Activated naive CD8-positive, alpha-beta T cell treated with anti-CD3 and anti-CD28 coated beads, Interleukin-2, amount 10 ng/mL, durations not matched to agents 7 days and 5 days (primary cell): ENCODE data around the gene UBE2M. TPM values are rescaled to one million over a fixed set of nuclear protein-coding genes. Genes with fewer than 3 reads are reported as not detected.

Source experiments
- ATAC-seq: fragments of 150-1000 bp; cut with Tn5 transposase; one replicate; pipeline ENCODE4 v1.10.0; 2021; ENCODE audit warnings: low read depth, moderate library complexity
- POLR2A ChIA-PET: fragments of 350-600 bp; sonication (Branson Sonifier 250); formaldehyde crosslinking; loops from one replicate; lab custom pipeline; 2021; ENCODE audit warnings: antibody characterized with exemption; lab: Charles Lee
- DNase-seq: peaks from one replicate; pipeline ENCODE4 v3.0.0; 2021
- H3K27ac Mint-ChIP-seq: one replicate; pipeline ENCODE4 v1.8.0; 2022; ENCODE audit warnings: mild to moderate bottlenecking, mixed read lengths
- H3K27me3 Mint-ChIP-seq: one replicate; pipeline ENCODE4 v1.8.0; 2022; ENCODE audit warnings: mild to moderate bottlenecking, moderate library complexity, mixed read lengths
- H3K36me3 Mint-ChIP-seq: one replicate; pipeline ENCODE4 v1.8.0; 2021; ENCODE audit warnings: mild to moderate bottlenecking, mixed read lengths
- H3K4me1 Mint-ChIP-seq: one replicate; pipeline ENCODE4 v1.8.0; 2021; ENCODE audit warnings: mixed read lengths
- H3K4me3 Mint-ChIP-seq: one replicate; pipeline ENCODE4 v1.8.0; 2022; ENCODE audit warnings: mild to moderate bottlenecking, moderate library complexity, mixed read lengths
- H3K9me3 Mint-ChIP-seq: one replicate; pipeline ENCODE4 v1.8.0; 2021; ENCODE audit warnings: mixed read lengths
- total RNA-seq, 2 experiments: library from RNA; stranded (reverse); gene quantifications; one replicate each; pipeline ENCODE4 v1.2.3, GENCODE V29; 2021

Gene UBE2M
- total RNA-seq, 2 experiments from 2014 or later = 79.5 to 81.2 TPM

DNA sequence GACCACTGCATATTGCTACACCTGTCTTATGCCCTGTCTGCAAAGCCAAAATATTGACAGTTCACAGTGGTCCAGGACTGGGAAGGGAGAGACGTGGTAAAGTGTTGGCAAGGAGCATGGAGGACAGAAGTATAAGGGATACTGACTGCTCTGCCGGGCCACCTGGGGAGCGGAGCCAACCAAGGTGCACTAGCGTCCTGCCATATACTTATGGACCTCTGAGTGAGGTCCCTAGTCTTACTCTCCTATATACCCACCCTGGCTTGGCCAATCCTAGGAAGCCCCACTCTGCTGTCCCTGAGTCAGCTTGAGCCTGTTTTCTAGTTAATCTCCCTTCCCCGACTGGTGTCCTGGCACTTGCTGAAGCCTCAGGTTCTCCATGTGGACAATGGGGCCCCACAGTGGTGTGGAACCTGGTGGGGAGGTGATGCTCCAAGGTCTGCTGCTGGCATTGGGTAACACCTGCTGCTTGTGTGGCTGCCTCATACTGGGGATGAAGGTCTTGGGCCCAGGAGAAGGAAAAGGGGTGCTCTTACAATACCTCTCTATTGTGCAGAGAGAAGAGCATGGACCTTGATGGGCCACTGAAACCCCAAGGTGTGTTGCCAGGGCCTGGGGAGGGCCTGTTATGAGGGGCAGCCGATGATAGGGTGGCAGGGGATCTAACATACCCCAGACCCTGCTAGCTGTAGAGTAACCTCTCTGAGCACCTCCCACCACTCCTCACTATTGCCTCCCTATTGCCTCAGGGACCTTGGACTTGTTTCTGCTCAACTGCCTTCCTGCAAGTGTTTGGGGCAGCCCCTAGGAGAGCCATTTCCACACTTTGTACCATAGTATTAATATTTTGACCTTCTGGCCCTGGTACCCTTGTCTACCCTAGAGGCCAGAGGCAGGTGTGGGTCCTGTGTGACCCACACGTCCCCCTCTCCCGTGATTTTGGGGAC lies 21.3 kb downstream of the UBE2M start:
- POLR2A ChIA-PET = interaction anchor here (1.0 to 1.5 kb wide), 2 partner anchors 26 to 39 kb away, joined by 3 to 6 read pairs; no protein-coding TSS in a partner anchor
- ATAC-seq (no peak), DNase-seq (no peak)
- Mint-ChIP-seq H3K27ac (no peak overlapping the region), H3K4me1 (peaks cover 6% of the 10 kb centered on the region), H3K36me3 (no peaks in the 10 kb centered on the region), H3K9me3 (no peaks in the 10 kb centered on the region), H3K27me3 (peaks cover 17% of the 10 kb centered on the region), H3K4me3 (peak overlapping the region; percentile 17)

DNA sequence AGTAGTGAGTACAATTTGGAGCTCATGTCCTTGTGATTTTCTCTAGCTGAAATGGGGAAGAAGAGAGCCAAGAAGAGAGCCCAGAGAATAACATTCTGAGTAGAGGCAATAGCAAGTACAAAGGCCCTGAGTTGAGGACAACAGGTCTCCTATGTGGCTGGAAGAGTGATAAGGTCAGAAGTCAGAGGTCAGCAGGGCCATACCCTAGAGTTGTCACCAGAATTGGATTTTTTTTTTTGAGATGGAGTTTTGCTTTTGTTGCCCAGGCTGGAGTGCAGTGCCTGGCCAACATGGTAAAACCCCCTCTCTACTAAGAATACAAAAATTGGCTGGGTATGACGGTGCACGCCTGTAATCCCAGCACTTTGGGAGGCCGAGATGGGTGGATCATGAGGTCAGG lies 22.6 kb downstream of the UBE2M start:
- Mint-ChIP-seq H3K4me1 (peaks cover 6% of the 10 kb centered on the region), H3K27me3 (peaks cover 17% of the 10 kb centered on the region), H3K36me3 (no peaks in the 10 kb centered on the region), H3K4me3 (no peak overlapping the region), H3K27ac (no peak overlapping the region), H3K9me3 (no peaks in the 10 kb centered on the region)
- no peak for DNase-seq
- POLR2A ChIA-PET = interaction anchor here (1.6 kb wide), 1 partner anchor 16 kb away, joined by 9 read pairs; the partner anchor contains the start of gene ZBTB45
- ATAC-seq = no peak

GRCh38 chr19:58531034-58531840 lies 27.2 kb downstream of the UBE2M start:
- no peak for ATAC-seq
- POLR2A ChIA-PET = interaction anchor here (1.8 kb wide), 1 partner anchor 11 kb away, joined by 7 read pairs; the partner anchor contains the start of gene ZBTB45
- no peak overlapping the region for H3K27ac Mint-ChIP-seq
- H3K4me3 Mint-ChIP-seq = no peak overlapping the region
- no peak for DNase-seq
- H3K27me3 Mint-ChIP-seq = peaks cover 2% of the 10 kb centered on the region
- H3K4me1 Mint-ChIP-seq = no peaks in the 10 kb centered on the region
- no peaks in the 10 kb centered on the region for H3K36me3 Mint-ChIP-seq
- no peaks in the 10 kb centered on the region for H3K9me3 Mint-ChIP-seq

DNA sequence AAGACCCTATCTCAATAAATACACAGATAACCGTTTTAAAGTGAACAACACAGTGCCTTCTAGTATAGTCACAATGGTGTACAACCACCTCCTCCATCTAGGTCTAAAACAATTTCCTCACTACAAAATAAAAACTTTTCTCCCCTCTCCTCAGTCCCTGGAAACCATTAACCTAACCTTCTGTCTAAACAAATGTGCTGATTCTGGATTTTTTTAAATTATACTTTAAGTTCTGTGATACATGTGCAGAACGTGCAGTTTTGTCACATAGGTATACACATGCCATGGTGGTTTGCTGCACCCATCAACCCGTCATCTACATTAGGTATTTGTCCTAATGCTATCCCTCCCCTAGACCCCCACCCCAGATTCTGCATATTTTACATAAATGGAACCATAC lies 29.0 kb downstream of the UBE2M start:
- ATAC-seq = no peak
- POLR2A ChIA-PET = no interaction called here
- no peak overlapping the region for H3K4me3 Mint-ChIP-seq

DNA sequence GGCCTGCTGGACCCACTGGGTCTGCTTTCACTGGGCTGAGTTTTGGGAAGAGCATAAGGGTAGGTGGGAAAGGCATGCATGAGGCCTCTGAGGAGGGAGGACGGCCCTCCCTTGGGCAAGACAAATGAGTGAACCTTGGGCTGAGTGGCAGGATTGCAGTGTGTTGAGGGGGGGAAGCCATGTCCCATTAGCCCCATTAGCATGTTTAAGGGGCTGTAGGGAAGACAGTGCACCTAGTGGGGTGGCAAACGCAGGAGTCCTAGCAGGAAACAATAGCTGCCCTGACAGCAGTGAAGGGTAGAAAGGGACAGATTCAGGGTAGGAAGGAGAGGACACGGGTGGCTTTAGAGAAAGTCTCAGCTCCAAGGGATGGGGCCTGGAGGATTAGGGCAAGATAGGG lies 35.7 kb downstream of the UBE2M start:
- no peak overlapping the region for H3K4me3 Mint-ChIP-seq
- ATAC-seq = no peak

More for the DNA sequence above, 29.0 kb downstream of the UBE2M start:
- Mint-ChIP-seq H3K9me3 (no peaks in the 10 kb centered on the region), H3K4me1 (no peaks in the 10 kb centered on the region), H3K27me3 (peaks cover 2% of the 10 kb centered on the region), H3K27ac (no peak overlapping the region), H3K36me3 (no peaks in the 10 kb centered on the region)
- DNase-seq = no peak

GRCh38 chr19:58521651-58522050 lies 36.8 kb downstream of the UBE2M start:
- ATAC-seq (no peak), DNase-seq (no peak)
- POLR2A ChIA-PET = interaction anchor here (0.7 to 4.3 kb wide), 5 partner anchors 23 to 46 kb away, joined by 3 to 63 read pairs (median 26); partner anchors contain the start of genes CHMP2A, TRIM28 and ZNF446
- no peaks in the 10 kb centered on the region for H3K27me3 Mint-ChIP-seq
- peaks cover 11% of the 10 kb centered on the region for H3K36me3 Mint-ChIP-seq
- no peak overlapping the region for H3K27ac Mint-ChIP-seq
- peak overlapping the region; percentile 43 for H3K4me3 Mint-ChIP-seq
- peaks cover 21% of the 10 kb centered on the region for H3K4me1 Mint-ChIP-seq
- H3K9me3 Mint-ChIP-seq = no peaks in the 10 kb centered on the region

More for the DNA sequence above, 35.7 kb downstream of the UBE2M start:
- Mint-ChIP-seq H3K9me3 (no peaks in the 10 kb centered on the region), H3K36me3 (peaks cover 9% of the 10 kb centered on the region), H3K27ac (peak overlapping the region; percentile 13), H3K4me1 (peaks cover 19% of the 10 kb centered on the region), H3K27me3 (no peaks in the 10 kb centered on the region)
- POLR2A ChIA-PET = interaction anchor here (1.1 to 1.4 kb wide), 2 partner anchors 21 to 32 kb away, joined by 3 to 4 read pairs; no protein-coding TSS in a partner anchor
- DNase-seq = no peak

DNA sequence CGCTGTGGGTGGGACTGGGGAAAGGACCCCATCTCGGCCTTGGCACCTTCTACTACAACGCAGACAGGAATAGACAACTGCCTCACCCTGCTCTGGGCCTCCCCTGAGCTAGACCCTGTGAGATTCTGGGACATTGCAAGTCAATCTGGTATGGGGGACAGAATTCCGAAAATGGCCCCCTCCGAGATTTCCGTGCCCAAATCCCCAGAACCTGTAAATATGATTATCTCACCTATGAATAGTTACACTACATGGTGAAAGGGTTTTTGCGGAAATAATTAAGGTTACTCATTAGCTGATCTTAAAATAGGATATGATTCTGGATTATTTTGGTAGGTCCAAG lies 38.2 kb downstream of the UBE2M start:
- POLR2A ChIA-PET = interaction anchor here (0.6 to 4.3 kb wide), 27 partner anchors 8 to 656 kb away, joined by 3 to 63 read pairs (median 6); partner anchors contain the start of genes CHMP2A, TRIM28, UBE2M and ZNF135
- Mint-ChIP-seq H3K27ac (peak overlapping the region; percentile 92), H3K4me1 (peaks cover 31% of the 10 kb centered on the region), H3K27me3 (no peaks in the 10 kb centered on the region), H3K4me3 (peak overlapping the region; percentile 99), H3K36me3 (peaks cover 17% of the 10 kb centered on the region), H3K9me3 (no peaks in the 10 kb centered on the region)
- DNase-seq (no peak), ATAC-seq (no peak)

GRCh38 chr19:58519355-58520256 lies 38.8 kb downstream of the UBE2M start, which contains the start of gene ZBTB45:
ZBTB45 (minus strand) TSS chr19:58519810; CDS start chr19:58517673, 2,137 bp downstream.
- Mint-ChIP-seq H3K9me3 (no peaks in the 10 kb centered on the region), H3K4me1 (peaks cover 36% of the 10 kb centered on the region)
- peak; percentile 85 for ATAC-seq

DNA sequence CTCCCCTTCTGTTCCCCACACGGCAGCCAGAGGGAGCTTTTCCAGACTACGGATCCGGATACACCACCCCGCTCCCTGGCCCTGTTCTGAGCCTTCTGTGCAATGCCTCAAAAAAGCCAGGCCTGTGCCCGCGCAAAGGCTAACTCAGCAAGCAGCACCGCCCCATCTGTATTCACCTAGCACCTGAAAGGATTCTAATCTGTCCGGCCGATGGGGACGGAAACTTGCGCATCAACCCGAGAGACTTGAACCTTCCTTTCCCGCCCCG lies 39.4 kb downstream of the UBE2M start:
- Mint-ChIP-seq H3K4me1 (peaks cover 36% of the 10 kb centered on the region), H3K9me3 (no peaks in the 10 kb centered on the region), H3K27ac (peak overlapping the region; percentile 92), H3K27me3 (no peaks in the 10 kb centered on the region), H3K4me3 (peak overlapping the region; percentile 99), H3K36me3 (peaks cover 20% of the 10 kb centered on the region)
- DNase-seq (peak; percentile 67), ATAC-seq (peak; percentile 16)
- POLR2A ChIA-PET = interaction anchor here (0.7 to 4.3 kb wide), 14 partner anchors 11 to 241 kb away, joined by 3 to 63 read pairs (median 6); partner anchors contain the start of genes CHMP2A, TRIM28, ZNF446 and ZNF497

More at GRCh38 chr19:58519355-58520256, 38.8 kb downstream of the UBE2M start, which contains the start of gene ZBTB45:
- Mint-ChIP-seq H3K36me3 (peaks cover 20% of the 10 kb centered on the region), H3K27ac (peak within 1 kb of the TSS; percentile 92), H3K4me3 (peak within 1 kb of the TSS; percentile 99), H3K27me3 (no peaks in the 10 kb centered on the region)
- peak; percentile 96 for DNase-seq
- POLR2A ChIA-PET = interaction anchor here (0.6 to 4.3 kb wide), 30 partner anchors 9 to 655 kb away, joined by 3 to 63 read pairs (median 6); partner anchors contain the start of genes CHMP2A, TRIM28, UBE2M and ZNF135

GRCh38 chr19:58518256-58519086 lies 39.9 kb downstream of the UBE2M start:
- no peak for DNase-seq
- H3K9me3 Mint-ChIP-seq = no peaks in the 10 kb centered on the region
- H3K36me3 Mint-ChIP-seq = peaks cover 20% of the 10 kb centered on the region

More at GRCh38 chr19:58518256-58519086, 39.9 kb downstream of the UBE2M start:
- POLR2A ChIA-PET = interaction anchor here (0.7 to 4.3 kb wide), 14 partner anchors 10 to 240 kb away, joined by 3 to 63 read pairs (median 6); partner anchors contain the start of genes CHMP2A, TRIM28, ZNF446 and ZNF497
- H3K27ac Mint-ChIP-seq = peak overlapping the region; percentile 92
- H3K4me1 Mint-ChIP-seq = peaks cover 38% of the 10 kb centered on the region
- H3K4me3 Mint-ChIP-seq = peak overlapping the region; percentile 99
- ATAC-seq = no peak
- no peaks in the 10 kb centered on the region for H3K27me3 Mint-ChIP-seq
